ENCODE measurements around the gene CDX1.
A peak's percentile ranks its signal among the peaks of the same experiment; 100 is the strongest.

Gene CDX1

GRCh38 chr5:150163547-150164059 lies 3.0 kb upstream of the CDX1 start:
- peak in 1 of 2 experiments; percentile 68 for DNase-seq

GRCh38 chr5:150164211-150164980 lies 2.2 kb upstream of the CDX1 start:
- no peak for DNase-seq

GRCh38 chr5:150166037-150166649 lies 435 bp upstream of the CDX1 start:
- no peak for DNase-seq

- DNase-seq: no peak
Observed at GRCh38 chr5:150167512-150167850, 903 bp downstream of the CDX1 start.

GRCh38 chr5:150167908-150168307 lies 1.3 kb downstream of the CDX1 start:
- no peak for DNase-seq

- no peak for DNase-seq
Observed at GRCh38 chr5:150168864-150169263, 2.3 kb downstream of the CDX1 start.

GRCh38 chr5:150172145-150172544 lies 5.6 kb downstream of the CDX1 start:
- DNase-seq: peak in 1 of 2 experiments; percentile 30

- DNase-seq: peak in 1 of 2 experiments; percentile 24
Observed at GRCh38 chr5:150172556-150172955, 6.0 kb downstream of the CDX1 start.

- DNase-seq: no peak
Observed at GRCh38 chr5:150173161-150173560, 6.6 kb downstream of the CDX1 start.

- no peak for DNase-seq
Observed at GRCh38 chr5:150174285-150174684, 7.7 kb downstream of the CDX1 start.

- DNase-seq: no peak
Observed at GRCh38 chr5:150175076-150175475, 8.5 kb downstream of the CDX1 start.

GRCh38 chr5:150175536-150175935 lies 9.0 kb downstream of the CDX1 start:
- DNase-seq: no peak

- DNase-seq: no peak
Observed at GRCh38 chr5:150176745-150177477, 10.3 kb downstream of the CDX1 start.

- no peak for DNase-seq
Observed at GRCh38 chr5:150177721-150178120, 11.1 kb downstream of the CDX1 start.

GRCh38 chr5:150178262-150178661 lies 11.7 kb downstream of the CDX1 start:
- no peak for DNase-seq

- DNase-seq: no peak
Observed at GRCh38 chr5:150179019-150179620, 12.5 kb downstream of the CDX1 start.

GRCh38 chr5:150180241-150181026 lies 13.9 kb downstream of the CDX1 start:
- DNase-seq: peak in 1 of 2 experiments; percentile 19

GRCh38 chr5:150181027-150181426 lies 14.4 kb downstream of the CDX1 start:
- no peak for DNase-seq

- no peak for DNase-seq
Observed at GRCh38 chr5:150181766-150182545, 15.4 kb downstream of the CDX1 start.

GRCh38 chr5:150182774-150183173 lies 16.2 kb downstream of the CDX1 start:
- DNase-seq: no peak

GRCh38 chr5:150183436-150183835 lies 16.9 kb downstream of the CDX1 start:
- no peak for DNase-seq

GRCh38 chr5:150184006-150184405 lies 17.4 kb downstream of the CDX1 start:
- DNase-seq: no peak

All from NCI-H446 (cell line).